Calu3 (cell line): ENCODE measurements around the gene KIF16B. TPM values are rescaled to one million over a fixed set of nuclear protein-coding genes. Genes with fewer than 3 reads are reported as not detected.

Source experiments
- BruUV-seq: library from RNA; stranded (reverse); fragments of 400-500 nt; replicated peaks from 2 replicates; lab custom pipeline; 2021; lab: Mats Ljungman, UMichigan
- CTCF ChIA-PET: fragments of 300-600 bp; sonication (Branson Sonifier 250); formaldehyde crosslinking; loops from one replicate; lab custom pipeline; 2022; ENCODE audit warnings: antibody characterized with exemption; lab: Charles Lee
- DNase-seq: peaks from one replicate; pipeline ENCODE4 v3.0.0; 2022
- H3K27ac Mint-ChIP-seq: one replicate; pipeline ENCODE4 v1.8.0; 2022; ENCODE audit warnings: mixed read lengths; ENCODE audit not compliant: unreplicated experiment
- H3K27me3 Mint-ChIP-seq: one replicate; pipeline ENCODE4 v1.8.0; 2022; ENCODE audit warnings: mixed read lengths; ENCODE audit not compliant: unreplicated experiment
- H3K36me3 Mint-ChIP-seq: one replicate; pipeline ENCODE4 v1.8.0; 2022; ENCODE audit warnings: mild to moderate bottlenecking, moderate library complexity, mixed read lengths; ENCODE audit not compliant: insufficient read depth, unreplicated experiment
- H3K4me1 Mint-ChIP-seq: one replicate; pipeline ENCODE4 v1.8.0; 2022; ENCODE audit warnings: mild to moderate bottlenecking, low read depth, mixed read lengths; ENCODE audit not compliant: unreplicated experiment
- H3K4me3 Mint-ChIP-seq: one replicate; pipeline ENCODE4 v1.8.0; 2022; ENCODE audit warnings: mild to moderate bottlenecking, low read depth, moderate library complexity, mixed read lengths; ENCODE audit not compliant: unreplicated experiment
- H3K9me3 Mint-ChIP-seq: one replicate; pipeline ENCODE4 v1.8.0; 2022; ENCODE audit warnings: low read depth, mixed read lengths; ENCODE audit not compliant: unreplicated experiment
- CTCF ChIP-seq: fragments of 200-600 bp; IDR thresholded peaks from one replicate; pipeline ENCODE4 v1.8.0; 2022; ENCODE audit warnings: antibody characterized with exemption; ENCODE audit not compliant: unreplicated experiment
- intact Hi-C: fragments of 100-400 bp; cut with micrococcal nuclease; formaldehyde crosslinking; loops from one replicate; pipeline ENCODE4 v1.10.0; 2022; ENCODE audit not compliant: unreplicated experiment
- total RNA-seq: library from RNA; stranded (reverse); gene quantifications from 2 replicates; pipeline ENCODE4 v1.2.3, GENCODE V29; 2022

The KIF16B gene
- total RNA-seq, 1 experiment from 2014 or later: 4.3 TPM

GRCh38 chr20:16498526-16499253, 74.6 kb downstream of the KIF16B start:
- no peak for DNase-seq
- no peak for TF ChIP-seq CTCF
- H3K36me3 Mint-ChIP-seq: no peaks in the 10 kb centered on the region
- H3K9me3 Mint-ChIP-seq: no peaks in the 10 kb centered on the region
- BruUV-seq: no TSS peak
- CTCF ChIA-PET: no interaction called here
- intact Hi-C loops: no loop called here
- H3K4me3 Mint-ChIP-seq: no peak overlapping the region
- no peaks in the 10 kb centered on the region for H3K27me3 Mint-ChIP-seq
- H3K4me1 Mint-ChIP-seq: no peaks in the 10 kb centered on the region
- no peak overlapping the region for H3K27ac Mint-ChIP-seq

DNA sequence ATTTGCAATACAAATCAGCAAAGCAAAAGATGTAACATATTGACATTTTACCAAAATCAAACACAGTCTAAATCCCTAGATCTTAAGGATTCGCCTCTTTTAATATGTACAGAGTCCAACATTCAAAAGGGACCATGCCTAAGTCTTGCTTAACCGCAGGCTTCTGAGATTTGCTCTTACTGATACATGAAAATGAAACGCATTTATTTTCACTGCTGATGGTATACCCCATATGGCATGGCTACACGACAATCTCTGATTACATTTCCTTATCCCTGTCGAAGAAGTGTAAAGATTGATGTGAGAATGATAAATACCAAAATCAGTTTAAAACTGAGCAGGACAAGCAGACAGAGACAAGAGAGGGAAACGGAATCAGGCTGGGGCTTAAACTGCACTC, 75.4 kb downstream of the KIF16B start:
- CTCF ChIA-PET: no interaction called here
- intact Hi-C loops: no loop called here
- Mint-ChIP-seq H3K27me3 (no peaks in the 10 kb centered on the region), H3K9me3 (no peaks in the 10 kb centered on the region), H3K4me3 (no peak overlapping the region), H3K36me3 (no peaks in the 10 kb centered on the region), H3K4me1 (no peaks in the 10 kb centered on the region), H3K27ac (no peak overlapping the region)
- BruUV-seq: no TSS peak
- TF ChIP-seq CTCF: no peak
- no peak for DNase-seq

DNA sequence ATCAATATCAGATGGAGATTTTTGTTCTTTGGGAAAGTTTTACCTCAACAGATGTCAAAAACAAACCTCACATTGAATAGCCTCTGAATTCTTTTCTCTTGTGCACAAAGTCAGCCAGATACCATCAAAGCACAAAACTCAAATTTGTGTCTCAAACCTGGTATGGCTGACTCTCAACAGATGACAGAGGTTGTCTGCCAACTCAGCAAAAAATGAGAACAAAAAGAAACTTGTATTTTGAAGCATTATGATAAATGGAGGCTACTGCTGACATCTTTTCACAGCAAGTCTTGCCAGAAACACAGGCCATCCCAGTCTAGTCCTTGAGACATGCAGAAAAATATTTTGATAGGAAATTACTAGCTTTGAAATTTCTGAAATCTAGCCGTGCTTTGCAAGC, 79.8 kb downstream of the KIF16B start:
- CTCF ChIA-PET: no interaction called here
- no peaks in the 10 kb centered on the region for H3K27me3 Mint-ChIP-seq
- no peak overlapping the region for H3K27ac Mint-ChIP-seq
- no peaks in the 10 kb centered on the region for H3K36me3 Mint-ChIP-seq
- BruUV-seq: no TSS peak
- H3K9me3 Mint-ChIP-seq: no peaks in the 10 kb centered on the region
- H3K4me3 Mint-ChIP-seq: no peak overlapping the region
- no peak for DNase-seq
- H3K4me1 Mint-ChIP-seq: no peaks in the 10 kb centered on the region
- intact Hi-C loops: no loop called here
- TF ChIP-seq CTCF: no peak

GRCh38 chr20:16491294-16491905, 81.8 kb downstream of the KIF16B start:
- DNase-seq: no peak
- no TSS peak for BruUV-seq
- H3K4me1 Mint-ChIP-seq: no peaks in the 10 kb centered on the region
- intact Hi-C loops: no loop called here
- no peaks in the 10 kb centered on the region for H3K27me3 Mint-ChIP-seq
- no peak overlapping the region for H3K4me3 Mint-ChIP-seq
- H3K9me3 Mint-ChIP-seq: no peaks in the 10 kb centered on the region
- no peak overlapping the region for H3K27ac Mint-ChIP-seq
- TF ChIP-seq CTCF: no peak
- H3K36me3 Mint-ChIP-seq: no peaks in the 10 kb centered on the region
- CTCF ChIA-PET: no interaction called here
